Ishikawa (cell line): Measurements from ENCODE around the gene FIGLA.

ENCODE experiments used
- EGR1 ChIP-seq: IDR thresholded peaks from 2 replicates; pipeline ENCODE4 v1.6.1; 2012
- EP300 ChIP-seq: IDR thresholded peaks from 2 replicates; pipeline ENCODE4 v1.6.1; 2012; ENCODE audit warnings: borderline replicate concordance
- MAX ChIP-seq: IDR thresholded peaks from 2 replicates; pipeline ENCODE4 v1.6.1; 2012
- NFIC ChIP-seq: IDR thresholded peaks from 2 replicates; pipeline ENCODE4 v1.6.1; 2012
- RAD21 ChIP-seq: IDR thresholded peaks from 2 replicates; pipeline ENCODE4 v1.6.1; 2012; ENCODE audit warnings: low read depth
- REST ChIP-seq: IDR thresholded peaks from 2 replicates; pipeline ENCODE4 v1.6.1; 2012; ENCODE audit warnings: low read depth, mild to moderate bottlenecking
- YY1 ChIP-seq: IDR thresholded peaks from 2 replicates; pipeline ENCODE4 v1.6.1; 2012; ENCODE audit warnings: low read depth
- ZBTB7A ChIP-seq: IDR thresholded peaks from 2 replicates; pipeline ENCODE4 v1.6.1; 2012; ENCODE audit warnings: low read depth
- TF ChIP-seq, protein P1 (sequence below): IDR thresholded peaks from 2 replicates; pipeline ENCODE4 v1.6.1; 2012

GRCh38 chr2:70778676-70779075 lies 11.8 kb downstream of the FIGLA start:
- TF ChIP-seq REST (no peak), NFIC (no peak), RAD21 (no peak), EP300 (no peak), MAX (no peak), EGR1 (no peak), YY1 (no peak), ZBTB7A (no peak)
- TF ChIP-seq, protein P1, sequence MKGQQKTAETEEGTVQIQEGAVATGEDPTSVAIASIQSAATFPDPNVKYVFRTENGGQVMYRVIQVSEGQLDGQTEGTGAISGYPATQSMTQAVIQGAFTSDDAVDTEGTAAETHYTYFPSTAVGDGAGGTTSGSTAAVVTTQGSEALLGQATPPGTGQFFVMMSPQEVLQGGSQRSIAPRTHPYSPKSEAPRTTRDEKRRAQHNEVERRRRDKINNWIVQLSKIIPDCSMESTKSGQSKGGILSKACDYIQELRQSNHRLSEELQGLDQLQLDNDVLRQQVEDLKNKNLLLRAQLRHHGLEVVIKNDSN: no peak
